Fibroblast of skin of abdomen (primary cell): Measurements from ENCODE around the gene GLI3.
A peak's percentile ranks its signal among the peaks of the same experiment; 100 is the strongest.

Experiments used
- DNase-seq: peaks from one replicate; pipeline ENCODE4 v3.0.0-alpha.2; 2013

The GLI3 gene

DNA sequence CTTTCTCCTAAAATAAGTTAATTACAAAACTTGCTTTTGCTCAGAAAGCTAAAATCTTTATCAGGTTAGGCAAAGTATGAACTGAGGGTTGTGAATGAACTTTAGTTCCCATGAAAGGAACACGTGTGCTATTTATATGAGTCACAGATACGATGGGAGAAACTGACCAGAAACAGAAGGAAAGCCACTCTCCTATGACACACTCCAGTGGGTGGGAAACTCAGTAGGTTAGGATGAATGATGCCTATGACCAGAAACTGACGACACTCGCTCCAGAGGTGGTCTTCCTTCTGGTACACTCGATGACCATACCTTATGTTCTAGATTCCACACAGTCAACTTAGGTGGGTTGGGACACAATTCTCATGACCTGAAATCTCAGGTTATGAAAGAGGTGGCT is 318.4 kb downstream of the GLI3 start:
- peak; percentile 71 for DNase-seq

GRCh38 chr7:41916450-41916927 is 320.5 kb downstream of the GLI3 start:
- DNase-seq: peak; percentile 100

- no peak for DNase-seq
These were observed 321.1 kb downstream of the GLI3 start for GRCh38 chr7:41915871-41916270.

DNA sequence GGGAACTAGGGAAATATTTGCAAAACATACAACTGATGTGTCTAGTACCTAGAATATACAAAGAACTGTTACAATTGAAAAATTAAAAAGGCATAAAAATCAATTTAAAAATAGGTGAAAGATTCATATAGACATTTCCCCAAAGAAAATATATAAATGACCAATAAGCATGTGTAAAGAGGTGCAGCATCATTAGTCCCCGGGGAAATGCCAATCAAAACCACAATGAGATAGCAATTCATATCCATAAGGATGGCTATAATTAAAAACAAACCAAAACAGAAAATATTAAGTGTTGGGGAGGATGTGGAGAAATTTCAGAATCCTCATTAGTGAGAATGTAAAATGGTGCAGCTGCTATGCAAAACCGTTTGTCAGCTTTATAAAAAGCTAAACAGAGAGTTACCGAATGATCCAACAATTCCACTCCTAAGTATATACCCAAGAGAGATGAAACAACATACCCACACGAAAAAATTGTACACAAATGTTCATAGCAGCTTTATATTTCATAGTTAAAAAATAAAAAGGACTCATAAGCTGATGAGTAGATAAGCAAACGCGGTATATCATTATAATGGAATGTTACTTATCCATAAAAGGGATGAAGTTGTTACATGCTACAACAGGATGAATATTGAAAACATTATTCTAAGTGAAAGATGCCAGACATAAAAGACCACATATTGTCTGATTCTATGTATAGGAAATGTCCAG is 324.0 kb downstream of the GLI3 start:
- peak; percentile 75 for DNase-seq

GRCh38 chr7:41912426-41912825 is 324.6 kb downstream of the GLI3 start:
- DNase-seq: no peak

DNA sequence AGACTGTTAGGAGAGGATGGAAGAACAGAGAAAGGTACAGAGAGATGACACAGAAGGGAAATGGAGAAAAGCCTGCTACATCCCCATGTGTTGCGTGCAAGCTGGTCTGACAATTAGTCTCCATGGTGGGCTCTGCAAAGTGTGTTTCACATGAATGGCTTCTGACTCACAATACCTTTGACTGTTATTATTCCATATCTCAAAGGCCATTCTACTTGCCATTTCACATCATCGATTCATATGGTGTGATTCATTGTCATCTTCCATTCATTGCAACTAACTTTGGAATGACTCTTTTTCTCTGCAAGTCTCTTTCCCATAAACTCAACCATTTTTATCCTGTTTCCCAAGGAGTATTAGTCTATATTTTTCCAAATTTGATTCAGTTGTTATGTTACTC is 325.2 kb downstream of the GLI3 start:
- DNase-seq: peak; percentile 95
